HepG2 (cell line): ENCODE data around the gene C9. TPM values are rescaled to one million over a fixed set of nuclear protein-coding genes. Genes with fewer than 3 reads are reported as not detected.

ENCODE experiments used
- ATAC-seq: fragments of 200-7000 bp; cut with Tn5 transposase; 3 replicates; pipeline ENCODE4 v1.9.1; 2020; ENCODE audit warnings: mild to moderate bottlenecking, moderate library complexity
- BruUV-seq: library from RNA; stranded (reverse); fragments of 400-500 nt; replicated peaks from 2 replicates; lab custom pipeline; 2021; lab: Mats Ljungman, UMichigan
- CTCF ChIA-PET: fragments of 300-600 bp; formaldehyde crosslinking; extraction: SDS; loops from one replicate; lab custom pipeline; 2021; ENCODE audit warnings: low total read pairs, inconsistent platforms, low intra/inter-chr PET ratio; lab: Yijun Ruan, JAX
- POLR2A ChIA-PET: fragments of 350-600 bp; sonication (Branson Sonifier 250); formaldehyde crosslinking; loops from one replicate; lab custom pipeline; 2020; ENCODE audit warnings: antibody characterized with exemption, inconsistent platforms; lab: Yijun Ruan, JAX
- DNase-seq: peaks from one replicate; pipeline ENCODE4 v3.0.0-alpha.2; 2015; ENCODE audit warnings: low spot score
- FAIRE-seq: peaks from 3 replicates; lab custom pipeline; 2011; peaks lifted over from hg19 to GRCh38; lab: Jason Lieb, UNC
- H2AFZ ChIP-seq: one replicate; pipeline ENCODE4 v1.6.1; 2011; ENCODE audit warnings: low read length, inconsistent platforms
- H3K27ac ChIP-seq: fragments of 300-600 bp; 3 replicates; pipeline ENCODE4 v1.8.0; 2011; ENCODE audit warnings: mixed run types, mild to moderate bottlenecking, mixed read lengths, low read length, inconsistent platforms; ENCODE audit not compliant: insufficient read depth; ENCODE audit errors: extremely low read length
- H3K27me3 ChIP-seq, 2 experiments: fragments of 200-600 bp in 1 of 2; 2 replicates in 1 of 2; 3 replicates in 1 of 2; pipeline versions ENCODE4 v1.6.0 to v1.8.0; 2011; ENCODE audit warnings: low read length in 2 of 2, mild to moderate bottlenecking in 2 of 2, moderate library complexity in 2 of 2, inconsistent platforms in 1 of 2; ENCODE audit not compliant: insufficient read depth in 2 of 2, control insufficient read depth in 1 of 2
- H3K36me3 ChIP-seq, 2 experiments: fragments of 200-600 bp in 1 of 2; replicated peaks in 1 of 2; 2 replicates in 1 of 2; 3 replicates in 1 of 2; pipeline versions ENCODE4 v1.5.1 to v1.8.0; 2011; ENCODE audit warnings: low read length in 2 of 2, inconsistent platforms in 1 of 2; ENCODE audit not compliant: insufficient read depth in 2 of 2, control insufficient read depth in 1 of 2
- H3K4me1 ChIP-seq: 2 replicates; pipeline ENCODE4 v1.5.1; 2012; ENCODE audit warnings: low read length, inconsistent platforms; ENCODE audit not compliant: insufficient read depth
- H3K4me2 ChIP-seq: 2 replicates; pipeline ENCODE4 v1.6.0; 2011; ENCODE audit warnings: low read depth, low read length, inconsistent platforms
- H3K4me3 ChIP-seq, 3 experiments: fragments of 200-600 bp in 1 of 3; sonication (generic), shearing (Covaris generic) in 1 of 3; replicated peaks in 1 of 3; 2 replicates each; pipeline ENCODE4 v1.5.1; 2011 to 2016; ENCODE audit warnings: low read length in 3 of 3, inconsistent platforms in 2 of 3, low read depth in 2 of 3, mild to moderate bottlenecking in 2 of 3, control low read depth in 1 of 3, mixed read lengths in 1 of 3; ENCODE audit not compliant: insufficient read depth in 1 of 3
- H3K79me2 ChIP-seq: one replicate; pipeline ENCODE4 v1.6.1; 2011; ENCODE audit warnings: low read length, inconsistent platforms; ENCODE audit not compliant: insufficient read depth
- H3K9ac ChIP-seq: 2 replicates; pipeline ENCODE4 v1.6.0; 2011; ENCODE audit warnings: mild to moderate bottlenecking, low read depth, low read length, inconsistent platforms; ENCODE audit not compliant: insufficient read depth
- H3K9me3 ChIP-seq: 2 replicates; pipeline ENCODE4 v1.5.1; 2012; ENCODE audit warnings: mild to moderate bottlenecking, low read length
- H4K20me1 ChIP-seq: 2 replicates; pipeline ENCODE4 v1.6.0; 2011; ENCODE audit warnings: inconsistent platforms, mild to moderate bottlenecking, low read length, moderate library complexity; ENCODE audit not compliant: insufficient read depth
- GLI4 ChIP-seq: sonication (generic); formaldehyde crosslinking; IDR thresholded peaks from 2 replicates; pipeline ENCODE4 v1.5.1; 2020; ENCODE audit warnings: missing genetic modification reagents, mild to moderate bottlenecking, moderate library complexity, borderline replicate concordance
- HMG20B ChIP-seq: conservative IDR thresholded peaks from 2 replicates; pipeline ENCODE4 v1.6.1; 2016; ENCODE audit warnings: missing genetic modification reagents, missing compliant biosample characterization
- KMT2A ChIP-seq: sonication (generic); formaldehyde crosslinking; IDR thresholded peaks from 2 replicates; pipeline ENCODE4 v1.4.0; 2020; ENCODE audit warnings: missing genetic modification reagents
- LBX2 ChIP-seq: sonication (generic); formaldehyde crosslinking; IDR thresholded peaks from 2 replicates; pipeline ENCODE4 v1.5.0; 2020; ENCODE audit warnings: missing genetic modification reagents, mild to moderate bottlenecking, borderline replicate concordance
- PREB ChIP-seq: sonication (generic); formaldehyde crosslinking; IDR thresholded peaks from 2 replicates; pipeline ENCODE4 v1.4.0; 2020; ENCODE audit warnings: missing genetic modification reagents
- TBL1XR1 ChIP-seq: fragments of 150-350 bp; IDR thresholded peaks from 2 replicates; pipeline ENCODE4 v1.6.1; 2014; ENCODE audit warnings: borderline replicate concordance, low read length; ENCODE audit not compliant: partially characterized antibody
- TRIM22 ChIP-seq: fragments of 450-650 bp; IDR thresholded peaks from 2 replicates; pipeline ENCODE4 v1.6.1; 2017
- ZFYVE20 ChIP-seq: sonication (generic); formaldehyde crosslinking; IDR thresholded peaks from 2 replicates; pipeline ENCODE4 v1.8.0; 2023; ENCODE audit warnings: low read depth, mild to moderate bottlenecking, moderate library complexity, missing genetic modification reagents, borderline replicate concordance
- ZNF143 ChIP-seq: sonication (generic); formaldehyde crosslinking; IDR thresholded peaks from 2 replicates; pipeline ENCODE4 v1.4.0; 2020; ENCODE audit warnings: missing genetic modification reagents
- ZNF263 ChIP-seq: sonication (generic); formaldehyde crosslinking; IDR thresholded peaks from 2 replicates; pipeline ENCODE4 v1.4.0; 2020; ENCODE audit warnings: missing genetic modification reagents
- ZNF280D ChIP-seq: sonication (generic); formaldehyde crosslinking; IDR thresholded peaks from 2 replicates; pipeline ENCODE4 v1.5.1; 2020; ENCODE audit warnings: mild to moderate bottlenecking, missing genetic modification reagents
- ZNF350 ChIP-seq: sonication (generic); formaldehyde crosslinking; IDR thresholded peaks from 2 replicates; pipeline ENCODE4 v1.4.0; 2020; ENCODE audit warnings: mild to moderate bottlenecking, low read depth, missing genetic modification reagents, borderline replicate concordance
- ZNF576 ChIP-seq: sonication (generic); formaldehyde crosslinking; IDR thresholded peaks from 2 replicates; pipeline ENCODE4 v1.4.0; 2020; ENCODE audit warnings: mild to moderate bottlenecking, missing genetic modification reagents
- ZNF780A ChIP-seq: sonication (generic); formaldehyde crosslinking; IDR thresholded peaks from 2 replicates; pipeline ENCODE4 v1.8.0; 2022; ENCODE audit warnings: mild to moderate bottlenecking, missing genetic modification reagents, moderate library complexity
- ZSCAN21 ChIP-seq: sonication (generic); formaldehyde crosslinking; IDR thresholded peaks from 2 replicates; pipeline ENCODE4 v1.8.0; 2022; ENCODE audit warnings: mild to moderate bottlenecking, missing genetic modification reagents, moderate library complexity, borderline replicate concordance
- ZSCAN22 ChIP-seq: sonication (generic); formaldehyde crosslinking; IDR thresholded peaks from 2 replicates; pipeline ENCODE4 v1.4.0; 2020; ENCODE audit warnings: mild to moderate bottlenecking, missing genetic modification reagents
- WGBS: methylation state at CpG from one replicate; pipeline ENCODE4 v1.1.6; 2017; ENCODE audit warnings: low lambda C conversion rate; 5-methylcytosine and 5-hydroxymethylcytosine counted together
- in situ Hi-C: cut with HindIII; loops from 2 replicates; pipeline ENCODE4 v1.10.0; 2017; ENCODE audit warnings: low pct_unique_long_range_greater_than_20kb; ENCODE audit not compliant: extremely low pct_ligation_motif_present
- intact Hi-C: fragments of 100-400 bp; cut with micrococcal nuclease; formaldehyde crosslinking; loops from one replicate; pipeline ENCODE4 v1.10.0; 2022; ENCODE audit not compliant: unreplicated experiment
- polyA plus RNA-seq, 8 experiments: library from polyadenylated mRNA; depleted of rRNA in 3 of 8; stranded (reverse) in 7 of 8; unstranded in 1 of 8; fragments of >200 nt; fragmentation: Illumina TruSeq in 4 of 8; extraction: Trizol in 4 of 8; gene quantifications; 2 replicates each; pipeline versions ENCODE4 v1.2.1 to v1.2.3, GENCODE V29; 2011 to 2016; ENCODE audit warnings: low read depth in 4 of 8, missing spikeins in 1 of 8, mixed read lengths in 1 of 8; ENCODE audit not compliant: insufficient read depth in 1 of 8
- total RNA-seq, 5 experiments: library from RNA; depleted of rRNA; stranded (reverse); fragments of >200 nt; fragmentation: Illumina TruSeq; extraction: Trizol; gene quantifications; 2 replicates each; pipeline ENCODE4 v1.2.3, GENCODE V29; 2016; ENCODE audit warnings: low read depth in 1 of 5

C9 gene
- total and polyA plus RNA-seq, 2 of the 13 experiments (the other 11 are each of a cell fraction or from before 2014, with no cell fraction given): not detected

- CTCF ChIA-PET: no interaction called here
- H3K4me3 ChIP-seq: no peak overlapping the region
- 0% methylated on average over 1 of the region's 1 CpG for WGBS
- H4K20me1 ChIP-seq: no peaks in the 10 kb centered on the region
- no peaks in the 10 kb centered on the region for H3K9me3 ChIP-seq
- no peak for DNase-seq
- no peaks in the 10 kb centered on the region for H3K36me3 ChIP-seq
- no peaks in the 10 kb centered on the region for H3K79me2 ChIP-seq
- intact Hi-C loops (no loop called here), in situ Hi-C loops (no loop called here)
- no peaks in the 10 kb centered on the region for H3K4me1 ChIP-seq
- no peak for TF ChIP-seq ZNF143
- no peak for TF ChIP-seq ZNF780A (CRISPR knock-in tag)
- no peak for TF ChIP-seq TBL1XR1
- TF ChIP-seq PREB (CRISPR knock-in tag): no peak
- no peak for TF ChIP-seq ZNF576
- no peak for TF ChIP-seq ZSCAN22 (CRISPR knock-in tag)
- TF ChIP-seq ZNF263 (CRISPR knock-in tag): no peak
- TF ChIP-seq TRIM22: no peak
- no peak for TF ChIP-seq KMT2A
- no peak for TF ChIP-seq LBX2 (CRISPR knock-in tag)
- TF ChIP-seq HMG20B (CRISPR knock-in tag): no peak
- no peak for TF ChIP-seq GLI4 (CRISPR knock-in tag)
- no peak for TF ChIP-seq ZFYVE20 (CRISPR knock-in tag)
- no peak for TF ChIP-seq ZSCAN21 (CRISPR knock-in tag)
- TF ChIP-seq ZNF350 (CRISPR knock-in tag): no peak
- no peak for TF ChIP-seq ZNF280D (CRISPR knock-in tag)
- H3K27me3 ChIP-seq: no peaks in the 10 kb centered on the region
- BruUV-seq: no TSS peak
- POLR2A ChIA-PET: no interaction called here
- no peak overlapping the region for H3K9ac ChIP-seq
- ATAC-seq: no peak
- no peak overlapping the region for H2AFZ ChIP-seq
- no peak for FAIRE-seq
- H3K27ac ChIP-seq: no peak overlapping the region
- no peak overlapping the region for H3K4me2 ChIP-seq
These were observed 23.8 kb downstream of the C9 start for GRCh38 chr5:39340506-39340905.
